Measurements from ENCODE around the gene SLFN5. TPM values are rescaled to one million over a fixed set of nuclear protein-coding genes. Genes with fewer than 3 reads are reported as not detected.

SLFN5 gene
- total RNA-seq, 2 donors from 2014 or later = 24.3 to 68.2 TPM

GRCh38 chr17:35235917-35236316, 7.0 kb upstream of the SLFN5 start:
- peaks cover 0 to under 1% of the 10 kb centered on the region in 2 donors for H3K9me3 Mint-ChIP-seq
- H3K27ac Mint-ChIP-seq = no peak overlapping the region
- peaks cover 0 to 4% of the 10 kb centered on the region in 2 donors for H3K36me3 Mint-ChIP-seq
- DNase-seq (ENCODE audit: low spot score in 2 of 2) (no peak), ATAC-seq (no peak)

- DNase-seq (ENCODE audit: low spot score in 2 of 2) (no peak), ATAC-seq (no peak)
- Mint-ChIP-seq H3K27ac (no peak overlapping the region), H3K9me3 (no peaks in the 10 kb centered on the region), H3K36me3 (peaks cover 5 to 9% of the 10 kb centered on the region in 2 donors)
Measured at GRCh38 chr17:35236821-35237220, 6.1 kb upstream of the SLFN5 start.

- Mint-ChIP-seq H3K27ac (peak overlapping the region in 1 of 2 donors; percentile 65), H3K36me3 (peaks cover 10 to 16% of the 10 kb centered on the region in 2 donors)
- no peak for DNase-seq (ENCODE audit: low spot score in 2 of 2)
Measured at GRCh38 chr17:35238821-35239220, 4.1 kb upstream of the SLFN5 start.

GRCh38 chr17:35239823-35240222, 3.0 kb upstream of the SLFN5 start:
- Mint-ChIP-seq H3K27ac (peak overlapping the region; percentile 62 to 65), H3K36me3 (peaks cover 10 to 21% of the 10 kb centered on the region in 2 donors), H3K9me3 (no peaks in the 10 kb centered on the region)
- no peak for ATAC-seq
- no peak for DNase-seq (ENCODE audit: low spot score in 2 of 2)

More at GRCh38 chr17:35238821-35239220, 4.1 kb upstream of the SLFN5 start:
- ATAC-seq = peak; percentile 17 to 37
- H3K9me3 Mint-ChIP-seq = no peaks in the 10 kb centered on the region

DNA sequence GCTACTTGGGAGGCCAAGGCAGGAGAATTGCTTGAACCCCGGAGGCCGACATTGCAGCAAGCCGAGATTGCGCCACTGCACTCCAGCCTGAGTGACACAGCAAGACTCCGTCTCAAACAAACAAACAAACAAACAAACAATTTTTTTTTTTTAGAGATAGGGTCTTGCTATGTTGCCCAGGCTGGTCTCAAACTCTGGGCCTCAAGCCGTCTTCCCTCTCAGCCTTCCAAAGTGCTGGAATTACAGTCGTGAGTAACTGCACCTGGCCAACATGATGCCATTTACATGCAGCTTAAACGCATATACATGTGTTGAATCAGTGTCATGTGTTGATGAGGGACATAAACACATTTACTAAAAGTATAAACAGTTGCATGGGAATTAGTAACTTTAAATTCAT, 2.0 kb upstream of the SLFN5 start:
- no peaks in the 10 kb centered on the region for H3K9me3 Mint-ChIP-seq
- DNase-seq (ENCODE audit: low spot score in 2 of 2) (no peak), ATAC-seq (no peak)
- peak overlapping the region; percentile 40 to 100 for H3K27ac Mint-ChIP-seq
- peaks cover 10 to 23% of the 10 kb centered on the region in 2 donors for H3K36me3 Mint-ChIP-seq

DNA sequence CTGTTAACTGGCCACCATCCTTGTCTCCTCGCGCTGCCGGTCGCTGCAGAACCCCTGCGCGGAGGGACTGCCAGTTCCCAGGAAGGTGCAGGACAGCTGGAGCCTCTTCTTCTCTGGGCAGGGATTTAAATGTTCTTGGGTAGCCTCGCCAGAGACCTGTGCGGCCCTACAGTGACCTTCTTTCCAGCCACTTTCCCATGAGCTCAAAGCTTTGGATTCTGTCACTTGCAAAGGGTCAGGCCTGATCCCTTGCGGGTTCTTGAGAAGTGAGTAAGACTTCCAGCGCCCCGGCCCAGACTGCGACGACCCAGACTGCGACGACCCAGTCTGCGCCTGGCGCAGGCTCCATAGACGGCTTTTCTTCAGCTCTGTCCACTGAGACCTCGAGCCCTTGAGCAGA, 1.4 kb upstream of the SLFN5 start:
- DNase-seq (ENCODE audit: low spot score in 2 of 2) = peak; percentile 38 to 69
- peaks cover 10 to 23% of the 10 kb centered on the region in 2 donors for H3K36me3 Mint-ChIP-seq
- no peak for ATAC-seq
- H3K9me3 Mint-ChIP-seq = no peaks in the 10 kb centered on the region
- H3K27ac Mint-ChIP-seq = peak overlapping the region; percentile 99 to 100

GRCh38 chr17:35242158-35242804, 591 bp upstream of the SLFN5 start:
- Mint-ChIP-seq H3K9me3 (no peaks in the 10 kb centered on the region), H3K27ac (peak overlapping the region; percentile 94 to 100), H3K36me3 (peaks cover 12 to 28% of the 10 kb centered on the region in 2 donors)
- DNase-seq (ENCODE audit: low spot score in 2 of 2) (peak; percentile 80 to 90), ATAC-seq (peak; percentile 55 to 63)

DNA sequence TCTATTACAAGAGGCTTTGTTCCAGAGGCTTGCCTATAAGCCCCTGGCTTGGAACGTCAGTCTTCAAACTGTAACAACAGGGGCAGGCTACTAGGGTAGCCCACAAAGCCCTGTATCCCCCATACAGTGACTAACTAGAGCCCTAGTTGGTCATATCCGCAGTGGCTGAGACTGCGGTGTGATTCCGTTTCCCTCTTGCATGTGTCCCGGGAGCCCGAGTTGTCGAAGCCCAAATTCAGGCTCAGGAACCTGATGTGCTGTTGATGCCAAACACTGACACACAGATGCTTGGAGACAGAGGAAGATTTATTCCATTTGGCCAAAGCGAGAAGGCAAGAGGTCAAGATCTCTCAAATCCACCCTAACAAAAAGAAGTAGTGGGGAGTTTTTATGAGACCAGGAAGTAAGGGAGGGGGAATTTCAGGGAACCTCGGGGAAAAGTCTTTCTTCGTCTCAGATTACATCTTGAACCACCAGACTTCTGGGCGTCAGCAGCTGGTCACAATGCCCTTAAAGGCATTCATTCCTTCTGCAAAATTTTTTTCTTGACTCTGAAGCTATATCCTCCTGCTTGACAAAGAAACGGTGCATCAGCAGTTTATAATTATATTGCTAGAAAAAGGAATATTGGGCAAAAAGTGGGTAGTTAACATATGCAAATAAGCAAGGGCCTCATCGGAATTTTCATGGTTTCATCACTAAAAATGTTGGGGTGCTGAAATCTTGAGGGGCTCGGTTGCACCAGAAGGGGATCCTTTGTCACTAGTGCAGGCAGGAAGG, 879 bp downstream of the SLFN5 start:
- DNase-seq (ENCODE audit: low spot score in 2 of 2) (peak; percentile 64 to 82), ATAC-seq (peak; percentile 31 to 51)
- Mint-ChIP-seq H3K27ac (peak overlapping the region; percentile 100), H3K9me3 (no peaks in the 10 kb centered on the region), H3K36me3 (peaks cover 26 to 43% of the 10 kb centered on the region in 2 donors)

- DNase-seq (ENCODE audit: low spot score in 2 of 2) (peak; percentile 82 to 94), ATAC-seq (peak; percentile 63 to 68)
- peak overlapping the region; percentile 100 for H3K27ac Mint-ChIP-seq
- H3K9me3 Mint-ChIP-seq = no peaks in the 10 kb centered on the region
- H3K36me3 Mint-ChIP-seq = peaks cover 26 to 47% of the 10 kb centered on the region in 2 donors
Measured at GRCh38 chr17:35244341-35245195, 1.7 kb downstream of the SLFN5 start.

- Mint-ChIP-seq H3K27ac (peak overlapping the region; percentile 100), H3K36me3 (peaks cover 23 to 53% of the 10 kb centered on the region in 2 donors), H3K9me3 (no peaks in the 10 kb centered on the region)
- ATAC-seq = peak; percentile 44 to 51
- peak in 1 of 2 donors; percentile 36 for DNase-seq (ENCODE audit: low spot score in 2 of 2)
Measured at GRCh38 chr17:35245196-35245486, 2.3 kb downstream of the SLFN5 start.

GRCh38 chr17:35252651-35253050, 9.8 kb downstream of the SLFN5 start:
- no peak for DNase-seq (ENCODE audit: low spot score in 2 of 2)
- Mint-ChIP-seq H3K27ac (peak overlapping the region; percentile 39 to 77), H3K36me3 (peaks cover 10 to 47% of the 10 kb centered on the region in 2 donors), H3K9me3 (no peaks in the 10 kb centered on the region)
- ATAC-seq = peak in 1 of 2 donors; percentile 51

DNA sequence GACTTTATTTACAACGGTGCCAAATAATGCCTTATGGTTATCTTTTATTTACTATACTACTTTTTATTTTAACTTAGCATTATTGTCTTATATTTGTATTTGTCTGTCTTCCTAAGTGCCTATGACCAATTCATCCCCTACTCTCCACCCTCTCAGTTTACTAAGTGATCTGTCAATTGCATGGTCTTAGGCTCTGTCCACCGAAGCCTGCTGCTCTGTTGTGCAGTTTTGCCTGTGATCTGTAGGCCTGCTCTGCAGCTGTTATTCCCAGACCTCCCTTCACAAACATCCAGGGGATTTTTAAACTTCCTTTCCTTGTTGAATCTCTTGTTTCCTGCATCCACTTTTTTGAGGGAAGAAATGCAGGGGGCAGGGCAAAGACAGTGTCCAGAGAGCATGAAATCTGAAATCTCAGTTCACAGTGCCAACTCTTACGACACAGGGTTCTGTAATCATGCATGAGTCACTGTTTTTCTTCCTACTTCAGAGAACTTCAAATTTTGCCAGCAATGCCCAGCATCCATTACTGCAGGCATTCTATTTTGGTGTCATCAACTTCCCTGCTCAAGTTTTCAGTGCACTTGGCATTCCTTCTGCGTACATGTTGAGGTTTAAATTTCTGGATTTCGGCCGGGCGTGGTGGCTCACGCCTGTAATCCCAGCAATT, 11.4 kb downstream of the SLFN5 start:
- H3K9me3 Mint-ChIP-seq = no peaks in the 10 kb centered on the region
- peaks cover 0 to 51% of the 10 kb centered on the region in 2 donors for H3K36me3 Mint-ChIP-seq
- ATAC-seq (no peak), DNase-seq (ENCODE audit: low spot score in 2 of 2) (no peak)
- peak overlapping the region; percentile 11 to 24 for H3K27ac Mint-ChIP-seq

- Mint-ChIP-seq H3K27ac (no peak overlapping the region), H3K36me3 (peaks cover 0 to 52% of the 10 kb centered on the region in 2 donors), H3K9me3 (no peaks in the 10 kb centered on the region)
- DNase-seq (ENCODE audit: low spot score in 2 of 2) (no peak), ATAC-seq (no peak)
Measured at GRCh38 chr17:35255316-35255715, 12.4 kb downstream of the SLFN5 start.

- H3K9me3 Mint-ChIP-seq = no peaks in the 10 kb centered on the region
- DNase-seq (ENCODE audit: low spot score in 2 of 2) (no peak), ATAC-seq (no peak)
- H3K36me3 Mint-ChIP-seq = peaks cover 0 to 53% of the 10 kb centered on the region in 2 donors
- peak overlapping the region; percentile 65 to 76 for H3K27ac Mint-ChIP-seq
Measured at GRCh38 chr17:35256629-35257028, 13.8 kb downstream of the SLFN5 start.

DNA sequence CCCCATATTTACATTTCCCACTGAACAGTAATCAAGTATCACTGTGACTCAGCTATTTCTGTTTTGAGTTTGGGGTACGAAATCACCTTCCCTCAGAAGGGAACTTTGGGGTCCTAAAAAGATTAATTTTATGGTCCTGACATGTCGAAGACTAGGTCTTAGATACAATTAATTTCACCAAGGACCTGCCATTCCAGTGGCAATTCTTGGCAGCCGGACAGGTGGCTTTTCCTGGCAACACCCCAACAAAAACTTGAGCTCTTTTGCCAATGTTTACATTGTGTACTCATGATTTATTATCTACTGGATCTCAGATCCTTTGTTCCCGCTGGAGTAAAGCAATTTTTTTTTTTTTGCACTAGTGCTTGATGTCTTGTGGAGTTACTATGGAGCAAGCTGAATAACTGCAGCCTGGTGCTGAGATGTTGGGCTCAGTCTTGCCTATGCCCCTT, 14.4 kb downstream of the SLFN5 start:
- Mint-ChIP-seq H3K27ac (peak overlapping the region; percentile 65 to 76), H3K36me3 (peaks cover 0 to 53% of the 10 kb centered on the region in 2 donors), H3K9me3 (no peaks in the 10 kb centered on the region)
- ATAC-seq = no peak
- DNase-seq (ENCODE audit: low spot score in 2 of 2) = no peak

- no peaks in the 10 kb centered on the region for H3K9me3 Mint-ChIP-seq
- DNase-seq (ENCODE audit: low spot score in 2 of 2) (no peak), ATAC-seq (no peak)
- no peak overlapping the region for H3K27ac Mint-ChIP-seq
- peaks cover 0 to 68% of the 10 kb centered on the region in 2 donors for H3K36me3 Mint-ChIP-seq
Measured at GRCh38 chr17:35259001-35259400, 16.1 kb downstream of the SLFN5 start.
